ENCODE results near the gene DAD1. TPM values are rescaled to one million over a fixed set of nuclear protein-coding genes. Genes with fewer than 3 reads are reported as not detected.

DAD1 gene
- total RNA-seq, 2 experiments from 2014 or later: 117 to 154 TPM

- Histone ChIP-seq H3K36me3 (ENCODE audit: insufficient read depth, low read length) (peaks cover 39% of the 10 kb centered on the region), H3K9me3 (ENCODE audit: low read length) (no peaks in the 10 kb centered on the region), H4K20me1 (ENCODE audit: insufficient read depth, low read length) (no peaks in the 10 kb centered on the region), H3K4me2 (ENCODE audit: low read length) (no peak overlapping the region), H3K27ac (ENCODE audit: low read depth, low read length, poor library complexity, severe bottlenecking) (no peak overlapping the region), H3K4me1 (ENCODE audit: insufficient read depth, low read length, poor library complexity, severe bottlenecking) (peaks cover 66% of the 10 kb centered on the region), H2AFZ (ENCODE audit: low read length) (no peak overlapping the region), H3K9me2 (ENCODE audit: insufficient read depth, low read length) (no peaks in the 10 kb centered on the region), H3K79me2 (ENCODE audit: insufficient read depth, low read depth, low read length) (no peaks in the 10 kb centered on the region), H3K4me3 (ENCODE audit: low read depth, low read length, poor library complexity, severe bottlenecking) (no peak overlapping the region)
- ChIA-PET POLR2A (interaction anchor here (0.6 to 1.5 kb wide), 5 partner anchors 11 to 69 kb away, joined by 3 to 5 read pairs (median 3); no protein-coding TSS in a partner anchor), CTCF (ENCODE audit: unreplicated experiment) (no interaction called here)
- intact Hi-C loops (cut with micrococcal nuclease; ENCODE audit: unreplicated experiment): no loop called here
- no TSS peak for BruUV-seq (replicated peaks)
- TF ChIP-seq EZH2phosphoT487 (IDR thresholded peaks at IDR 0.05; ENCODE audit: borderline replicate concordance, low read depth, low read length): no peak
- TF ChIP-seq CTCF (conservative IDR thresholded peaks at IDR 0.05; ENCODE audit: low read length): no peak
- no peak for DNase-seq (ENCODE audit: low spot score)
These were observed 41.6 kb downstream of the DAD1 start for GRCh38 chr14:22547313-22547947.

GRCh38 chr14:22546722-22547071 is 42.3 kb downstream of the DAD1 start:
- DNase-seq (ENCODE audit: low spot score): no peak
- TF ChIP-seq EZH2phosphoT487 (IDR thresholded peaks at IDR 0.05; ENCODE audit: borderline replicate concordance, low read depth, low read length): no peak
- no TSS peak for BruUV-seq (replicated peaks)
- H3K36me3 ChIP-seq (ENCODE audit: insufficient read depth, low read length): peaks cover 32% of the 10 kb centered on the region
- peaks cover 59% of the 10 kb centered on the region for H3K4me1 ChIP-seq (ENCODE audit: insufficient read depth, low read length, poor library complexity, severe bottlenecking)
- intact Hi-C loops (cut with micrococcal nuclease; ENCODE audit: unreplicated experiment): no loop called here
- no peaks in the 10 kb centered on the region for H3K79me2 ChIP-seq (ENCODE audit: insufficient read depth, low read depth, low read length)
- ChIA-PET POLR2A (interaction anchor here (0.6 to 1.6 kb wide), 5 partner anchors 10 to 68 kb away, joined by 3 to 6 read pairs (median 3); no protein-coding TSS in a partner anchor), CTCF (ENCODE audit: unreplicated experiment) (no interaction called here)
- no peak overlapping the region for H3K4me3 ChIP-seq (ENCODE audit: low read depth, low read length, poor library complexity, severe bottlenecking)
- no peaks in the 10 kb centered on the region for H4K20me1 ChIP-seq (ENCODE audit: insufficient read depth, low read length)
- H3K4me2 ChIP-seq (ENCODE audit: low read length): no peak overlapping the region; the same call in 1 of the 2 replicates
- no peak overlapping the region for H2AFZ ChIP-seq (ENCODE audit: low read length)
- no peak overlapping the region for H3K27ac ChIP-seq (ENCODE audit: low read depth, low read length, poor library complexity, severe bottlenecking)
- H3K9me2 ChIP-seq (ENCODE audit: insufficient read depth, low read length): no peaks in the 10 kb centered on the region
- no peaks in the 10 kb centered on the region for H3K9me3 ChIP-seq (ENCODE audit: low read length)

GRCh38 chr14:22545842-22546721 is 42.9 kb downstream of the DAD1 start:
- no peaks in the 10 kb centered on the region for H3K9me3 ChIP-seq (ENCODE audit: low read length)
- DNase-seq (ENCODE audit: low spot score): no peak
- peak overlapping the region; percentile 15; the same call in 1 of the 2 replicates for H3K4me2 ChIP-seq (ENCODE audit: low read length)
- no peak overlapping the region for H3K27ac ChIP-seq (ENCODE audit: low read depth, low read length, poor library complexity, severe bottlenecking)
- H3K4me3 ChIP-seq (ENCODE audit: low read depth, low read length, poor library complexity, severe bottlenecking): no peak overlapping the region
- intact Hi-C loops (cut with micrococcal nuclease; ENCODE audit: unreplicated experiment): no loop called here
- ChIA-PET POLR2A (interaction anchor here (0.7 to 1.8 kb wide), 8 partner anchors 10 to 67 kb away, joined by 3 to 6 read pairs (median 4); no protein-coding TSS in a partner anchor), CTCF (ENCODE audit: unreplicated experiment) (interaction anchor here (1.1 kb wide), 1 partner anchor 10 kb away, joined by 4 read pairs; no protein-coding TSS in a partner anchor)
- peaks cover 32% of the 10 kb centered on the region for H3K36me3 ChIP-seq (ENCODE audit: insufficient read depth, low read length)
- H4K20me1 ChIP-seq (ENCODE audit: insufficient read depth, low read length): no peaks in the 10 kb centered on the region
- H3K4me1 ChIP-seq (ENCODE audit: insufficient read depth, low read length, poor library complexity, severe bottlenecking): peaks cover 52% of the 10 kb centered on the region
- BruUV-seq (replicated peaks): no TSS peak
- no peak for TF ChIP-seq CTCF (conservative IDR thresholded peaks at IDR 0.05; ENCODE audit: low read length)
- no peak for TF ChIP-seq EZH2phosphoT487 (IDR thresholded peaks at IDR 0.05; ENCODE audit: borderline replicate concordance, low read depth, low read length)
- H3K79me2 ChIP-seq (ENCODE audit: insufficient read depth, low read depth, low read length): no peaks in the 10 kb centered on the region
- H3K9me2 ChIP-seq (ENCODE audit: insufficient read depth, low read length): no peaks in the 10 kb centered on the region
- no peak overlapping the region for H2AFZ ChIP-seq (ENCODE audit: low read length)

Measured in OCI-LY7 (cell line).